ENCODE measurements around the gene TSPAN7. TPM values are rescaled to one million over a fixed set of nuclear protein-coding genes. Genes with fewer than 3 reads are reported as not detected.

TSPAN7 gene
- total and polyA plus RNA-seq, 2 of the 8 experiments (the other 6 are each of a cell fraction or from before 2014, with no cell fraction given): 32.1 to 37.7 TPM

GRCh38 chrX:38574858-38575257 is 13.5 kb downstream of the TSPAN7 start (continued):
- TF ChIP-seq, protein P1, sequence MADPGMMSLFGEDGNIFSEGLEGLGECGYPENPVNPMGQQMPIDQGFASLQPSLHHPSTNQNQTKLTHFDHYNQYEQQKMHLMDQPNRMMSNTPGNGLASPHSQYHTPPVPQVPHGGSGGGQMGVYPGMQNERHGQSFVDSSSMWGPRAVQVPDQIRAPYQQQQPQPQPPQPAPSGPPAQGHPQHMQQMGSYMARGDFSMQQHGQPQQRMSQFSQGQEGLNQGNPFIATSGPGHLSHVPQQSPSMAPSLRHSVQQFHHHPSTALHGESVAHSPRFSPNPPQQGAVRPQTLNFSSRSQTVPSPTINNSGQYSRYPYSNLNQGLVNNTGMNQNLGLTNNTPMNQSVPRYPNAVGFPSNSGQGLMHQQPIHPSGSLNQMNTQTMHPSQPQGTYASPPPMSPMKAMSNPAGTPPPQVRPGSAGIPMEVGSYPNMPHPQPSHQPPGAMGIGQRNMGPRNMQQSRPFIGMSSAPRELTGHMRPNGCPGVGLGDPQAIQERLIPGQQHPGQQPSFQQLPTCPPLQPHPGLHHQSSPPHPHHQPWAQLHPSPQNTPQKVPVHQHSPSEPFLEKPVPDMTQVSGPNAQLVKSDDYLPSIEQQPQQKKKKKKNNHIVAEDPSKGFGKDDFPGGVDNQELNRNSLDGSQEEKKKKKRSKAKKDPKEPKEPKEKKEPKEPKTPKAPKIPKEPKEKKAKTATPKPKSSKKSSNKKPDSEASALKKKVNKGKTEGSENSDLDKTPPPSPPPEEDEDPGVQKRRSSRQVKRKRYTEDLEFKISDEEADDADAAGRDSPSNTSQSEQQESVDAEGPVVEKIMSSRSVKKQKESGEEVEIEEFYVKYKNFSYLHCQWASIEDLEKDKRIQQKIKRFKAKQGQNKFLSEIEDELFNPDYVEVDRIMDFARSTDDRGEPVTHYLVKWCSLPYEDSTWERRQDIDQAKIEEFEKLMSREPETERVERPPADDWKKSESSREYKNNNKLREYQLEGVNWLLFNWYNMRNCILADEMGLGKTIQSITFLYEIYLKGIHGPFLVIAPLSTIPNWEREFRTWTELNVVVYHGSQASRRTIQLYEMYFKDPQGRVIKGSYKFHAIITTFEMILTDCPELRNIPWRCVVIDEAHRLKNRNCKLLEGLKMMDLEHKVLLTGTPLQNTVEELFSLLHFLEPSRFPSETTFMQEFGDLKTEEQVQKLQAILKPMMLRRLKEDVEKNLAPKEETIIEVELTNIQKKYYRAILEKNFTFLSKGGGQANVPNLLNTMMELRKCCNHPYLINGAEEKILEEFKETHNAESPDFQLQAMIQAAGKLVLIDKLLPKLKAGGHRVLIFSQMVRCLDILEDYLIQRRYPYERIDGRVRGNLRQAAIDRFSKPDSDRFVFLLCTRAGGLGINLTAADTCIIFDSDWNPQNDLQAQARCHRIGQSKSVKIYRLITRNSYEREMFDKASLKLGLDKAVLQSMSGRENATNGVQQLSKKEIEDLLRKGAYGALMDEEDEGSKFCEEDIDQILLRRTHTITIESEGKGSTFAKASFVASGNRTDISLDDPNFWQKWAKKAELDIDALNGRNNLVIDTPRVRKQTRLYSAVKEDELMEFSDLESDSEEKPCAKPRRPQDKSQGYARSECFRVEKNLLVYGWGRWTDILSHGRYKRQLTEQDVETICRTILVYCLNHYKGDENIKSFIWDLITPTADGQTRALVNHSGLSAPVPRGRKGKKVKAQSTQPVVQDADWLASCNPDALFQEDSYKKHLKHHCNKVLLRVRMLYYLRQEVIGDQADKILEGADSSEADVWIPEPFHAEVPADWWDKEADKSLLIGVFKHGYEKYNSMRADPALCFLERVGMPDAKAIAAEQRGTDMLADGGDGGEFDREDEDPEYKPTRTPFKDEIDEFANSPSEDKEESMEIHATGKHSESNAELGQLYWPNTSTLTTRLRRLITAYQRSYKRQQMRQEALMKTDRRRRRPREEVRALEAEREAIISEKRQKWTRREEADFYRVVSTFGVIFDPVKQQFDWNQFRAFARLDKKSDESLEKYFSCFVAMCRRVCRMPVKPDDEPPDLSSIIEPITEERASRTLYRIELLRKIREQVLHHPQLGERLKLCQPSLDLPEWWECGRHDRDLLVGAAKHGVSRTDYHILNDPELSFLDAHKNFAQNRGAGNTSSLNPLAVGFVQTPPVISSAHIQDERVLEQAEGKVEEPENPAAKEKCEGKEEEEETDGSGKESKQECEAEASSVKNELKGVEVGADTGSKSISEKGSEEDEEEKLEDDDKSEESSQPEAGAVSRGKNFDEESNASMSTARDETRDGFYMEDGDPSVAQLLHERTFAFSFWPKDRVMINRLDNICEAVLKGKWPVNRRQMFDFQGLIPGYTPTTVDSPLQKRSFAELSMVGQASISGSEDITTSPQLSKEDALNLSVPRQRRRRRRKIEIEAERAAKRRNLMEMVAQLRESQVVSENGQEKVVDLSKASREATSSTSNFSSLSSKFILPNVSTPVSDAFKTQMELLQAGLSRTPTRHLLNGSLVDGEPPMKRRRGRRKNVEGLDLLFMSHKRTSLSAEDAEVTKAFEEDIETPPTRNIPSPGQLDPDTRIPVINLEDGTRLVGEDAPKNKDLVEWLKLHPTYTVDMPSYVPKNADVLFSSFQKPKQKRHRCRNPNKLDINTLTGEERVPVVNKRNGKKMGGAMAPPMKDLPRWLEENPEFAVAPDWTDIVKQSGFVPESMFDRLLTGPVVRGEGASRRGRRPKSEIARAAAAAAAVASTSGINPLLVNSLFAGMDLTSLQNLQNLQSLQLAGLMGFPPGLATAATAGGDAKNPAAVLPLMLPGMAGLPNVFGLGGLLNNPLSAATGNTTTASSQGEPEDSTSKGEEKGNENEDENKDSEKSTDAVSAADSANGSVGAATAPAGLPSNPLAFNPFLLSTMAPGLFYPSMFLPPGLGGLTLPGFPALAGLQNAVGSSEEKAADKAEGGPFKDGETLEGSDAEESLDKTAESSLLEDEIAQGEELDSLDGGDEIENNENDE (IDR thresholded peaks at IDR 0.05; ENCODE audit: insufficient replicate concordance, low read length): no peak
- TF ChIP-seq BACH1 (IDR thresholded peaks at IDR 0.05; ENCODE audit: low read length) (no peak), TAF1 (IDR thresholded peaks at IDR 0.05; ENCODE audit: low read depth, low read length) (no peak), JUND (IDR thresholded peaks at IDR 0.05; ENCODE audit: low read length) (no peak)

Measured in H1 (cell line).